Amniotic epithelial cell (primary cell): Measurements from ENCODE around the gene ARMH3.
A peak's percentile ranks its signal among the peaks of the same experiment; 100 is the strongest.

Experiments
- DNase-seq: peaks from one replicate; pipeline ENCODE4 v3.0.0-alpha.2; 2010; ENCODE audit warnings: low read depth

ARMH3 gene

GRCh38 chr10:101830322-101831168 lies 225.4 kb downstream of the ARMH3 start:
- DNase-seq = peak; percentile 84

- DNase-seq = peak; percentile 39
These were observed 226.2 kb downstream of the ARMH3 start for GRCh38 chr10:101829561-101830315.

GRCh38 chr10:101828766-101829551 lies 227.0 kb downstream of the ARMH3 start:
- DNase-seq = no peak

GRCh38 chr10:101827919-101828600 lies 227.9 kb downstream of the ARMH3 start:
- no peak for DNase-seq

GRCh38 chr10:101826852-101827434 lies 229.0 kb downstream of the ARMH3 start:
- no peak for DNase-seq

- DNase-seq = no peak
These were observed 231.2 kb downstream of the ARMH3 start for GRCh38 chr10:101824736-101825135.

GRCh38 chr10:101818872-101819633 lies 236.9 kb downstream of the ARMH3 start:
- DNase-seq = no peak

- DNase-seq = peak; percentile 100
These were observed 237.7 kb downstream of the ARMH3 start, which contains the start of gene OGA for GRCh38 chr10:101818119-101818871. Gene OGA, minus strand, starts transcription at chr10:101818444. Its CDS starts 422 bp downstream, at chr10:101818022.

GRCh38 chr10:101817337-101818118 lies 238.4 kb downstream of the ARMH3 start:
- DNase-seq = peak; percentile 94

GRCh38 chr10:101816913-101817336 lies 239.0 kb downstream of the ARMH3 start:
- peak; percentile 24 for DNase-seq

- DNase-seq = no peak
These were observed 239.6 kb downstream of the ARMH3 start for GRCh38 chr10:101816376-101816775.

- peak; percentile 57 for DNase-seq
These were observed 241.4 kb downstream of the ARMH3 start for GRCh38 chr10:101814466-101815071.

- no peak for DNase-seq
These were observed 243.4 kb downstream of the ARMH3 start for GRCh38 chr10:101812606-101813005.

GRCh38 chr10:101807158-101807557 lies 248.8 kb downstream of the ARMH3 start:
- no peak for DNase-seq

GRCh38 chr10:101803511-101803910 lies 252.5 kb downstream of the ARMH3 start:
- no peak for DNase-seq

- DNase-seq = no peak
These were observed 258.4 kb downstream of the ARMH3 start for GRCh38 chr10:101797403-101798059.
